Measurements from ENCODE around the gene SERINC4.
A peak's percentile ranks its signal among the peaks of the same experiment; 100 is the strongest.
"Not testable (repeated sequence)": the region's sequence is repeated elsewhere in the genome, so short reads cannot be mapped to it uniquely, and the experiment has no call there.

SERINC4 gene
- 0 to 1.5 (median 0.11) reads per million in 17 experiments for total RNA-seq

GRCh38 chr15:43799945-43800285 is at the start of gene SERINC4:
Gene SERINC4 (minus strand): TSS chr15:43800220. CDS start chr15:43799986, 234 bp downstream.
- no peak for DNase-seq

GRCh38 chr15:43845421-43845820 is 45.4 kb upstream of the SERINC4 start:
- DNase-seq, result no peak

- DNase-seq, result not testable (repeated sequence)
Observed at GRCh38 chr15:43832485-43832884, 32.5 kb upstream of the SERINC4 start.

- DNase-seq, result not testable (repeated sequence)
Observed at GRCh38 chr15:43831519-43832052, 31.6 kb upstream of the SERINC4 start.

- not testable (repeated sequence) for DNase-seq
Observed at GRCh38 chr15:43830691-43831275, 30.8 kb upstream of the SERINC4 start.

- DNase-seq, result not testable (repeated sequence)
Observed at GRCh38 chr15:43829951-43830540, 30.0 kb upstream of the SERINC4 start.

- no peak for DNase-seq
Observed at GRCh38 chr15:43828061-43828657, 28.1 kb upstream of the SERINC4 start.

- peak; percentile 88 to 94 (median 91) for DNase-seq
Observed at GRCh38 chr15:43826508-43827341, 26.7 kb upstream of the SERINC4 start, which contains the start of gene WDR76. Gene WDR76 (plus strand): TSS chr15:43827002. CDS start chr15:43827033, 31 bp downstream.

- DNase-seq, result no peak
Observed at GRCh38 chr15:43826029-43826507, 26.0 kb upstream of the SERINC4 start.

GRCh38 chr15:43825305-43825704 is 25.3 kb upstream of the SERINC4 start:
- not testable (repeated sequence) for DNase-seq

- DNase-seq, result peak; percentile 96 to 98 (median 98)
Observed at GRCh38 chr15:43824302-43825246, 24.6 kb upstream of the SERINC4 start, which contains the start of gene MFAP1. Gene MFAP1 (minus strand): TSS chr15:43824690. CDS start chr15:43824569, 121 bp downstream.

- no peak for DNase-seq
Observed at GRCh38 chr15:43821505-43821904, 21.5 kb upstream of the SERINC4 start.

GRCh38 chr15:43815064-43815463 is 15.0 kb upstream of the SERINC4 start:
- not testable (repeated sequence) for DNase-seq

GRCh38 chr15:43808960-43809678 is 9.1 kb upstream of the SERINC4 start:
- DNase-seq, result peak; percentile 55 to 87 (median 75)

- no peak for DNase-seq
Observed at GRCh38 chr15:43808435-43808950, 8.5 kb upstream of the SERINC4 start.

GRCh38 chr15:43802676-43803075 is 2.7 kb upstream of the SERINC4 start:
- DNase-seq, result not testable (repeated sequence)

- peak; percentile 91 to 95 (median 93) for DNase-seq
Observed at GRCh38 chr15:43800286-43801141, 494 bp upstream of the SERINC4 start, which contains the start of gene HYPK. Gene HYPK (plus strand): TSS chr15:43800599. CDS start chr15:43800623, 24 bp downstream.

- DNase-seq, result no peak
Observed at GRCh38 chr15:43799209-43799944, 643 bp downstream of the SERINC4 start.
